Stimulated activated CD4-positive, alpha-beta T cell treated with anti-CD3 and anti-CD28 coated beads, TNF-alpha, amount 100 ng/mL, for 1 hour (primary cell): ENCODE results near the gene TDP1.
A peak's percentile ranks its signal among the peaks of the same experiment; 100 is the strongest.

ENCODE experiments used
- DNase-seq, 3 donors: peaks; one replicate each; pipeline ENCODE4 v3.0.0-alpha.2; 2020; ENCODE audit warnings: low read depth in 3 of 3, low spot score in 1 of 3

TDP1 gene

DNA sequence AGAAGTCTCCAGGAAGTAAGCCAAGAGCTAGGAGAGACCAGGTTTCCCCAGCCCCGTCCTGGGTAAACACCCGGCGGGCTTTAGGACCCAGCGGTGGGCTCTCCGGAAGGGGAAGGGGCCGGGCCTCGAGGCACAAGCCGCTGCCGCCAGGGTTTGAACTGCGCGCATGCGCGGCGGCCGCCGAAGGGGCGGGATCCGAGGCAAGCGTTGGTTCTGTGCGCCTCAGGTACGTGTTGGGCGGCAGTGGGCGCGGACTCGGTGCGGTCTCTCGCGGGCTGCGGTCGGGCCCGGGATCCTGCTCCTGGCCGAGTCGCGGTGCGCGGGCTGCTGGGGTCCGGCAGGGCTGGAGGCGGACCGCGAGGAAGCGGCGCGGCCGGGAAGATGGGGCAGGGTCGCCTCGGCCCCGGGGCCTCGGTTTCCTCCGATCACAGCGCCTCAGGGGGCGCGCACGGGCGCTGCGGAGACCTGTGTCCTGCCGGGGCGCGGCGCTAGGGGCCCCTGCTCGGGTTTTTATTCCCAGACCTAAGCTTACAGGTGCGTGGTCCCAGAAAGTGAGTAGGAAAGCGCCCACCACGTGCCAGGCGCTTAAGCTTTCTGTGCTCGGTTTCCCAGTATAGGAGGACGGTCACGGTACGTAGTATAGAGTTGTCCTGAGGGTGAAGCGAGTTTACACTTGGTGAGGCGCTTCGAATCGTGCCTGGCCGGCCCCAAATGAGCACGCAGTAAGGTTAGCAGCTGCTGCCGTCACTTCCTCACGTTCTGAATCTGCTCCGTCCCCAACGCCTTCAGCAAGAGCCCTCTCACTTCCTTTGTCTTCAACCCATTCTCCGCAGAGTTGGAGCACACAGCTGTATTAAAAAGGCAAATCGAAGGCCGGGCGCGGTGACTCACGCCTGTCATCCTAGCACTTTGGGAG is at the start of gene TDP1:
Gene TDP1 (plus strand): TSS at position 183 of the 916 bp plus-strand sequence. CDS start 7,188 bp downstream, outside the sequence.
- peak; percentile 94 to 95 (median 94) for DNase-seq

DNA sequence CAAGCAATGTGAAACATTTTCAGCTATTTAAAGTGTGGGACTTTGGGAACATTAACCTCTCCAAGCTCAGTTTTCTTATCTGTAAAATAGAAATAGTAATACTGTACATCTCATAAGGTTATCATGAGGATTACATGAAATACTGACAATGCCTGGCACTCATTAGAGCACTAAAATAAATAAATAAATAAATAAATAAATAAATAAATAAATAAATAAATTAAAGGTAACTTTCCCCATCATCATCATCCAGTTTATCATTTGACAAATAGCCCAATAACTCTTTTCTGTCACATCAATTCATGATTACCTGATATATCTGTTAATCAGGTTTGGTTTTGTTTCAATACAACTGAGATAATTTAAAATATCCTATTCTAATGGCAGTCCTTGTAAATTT is 49.7 kb upstream of the TDP1 start:
- DNase-seq: no peak

DNA sequence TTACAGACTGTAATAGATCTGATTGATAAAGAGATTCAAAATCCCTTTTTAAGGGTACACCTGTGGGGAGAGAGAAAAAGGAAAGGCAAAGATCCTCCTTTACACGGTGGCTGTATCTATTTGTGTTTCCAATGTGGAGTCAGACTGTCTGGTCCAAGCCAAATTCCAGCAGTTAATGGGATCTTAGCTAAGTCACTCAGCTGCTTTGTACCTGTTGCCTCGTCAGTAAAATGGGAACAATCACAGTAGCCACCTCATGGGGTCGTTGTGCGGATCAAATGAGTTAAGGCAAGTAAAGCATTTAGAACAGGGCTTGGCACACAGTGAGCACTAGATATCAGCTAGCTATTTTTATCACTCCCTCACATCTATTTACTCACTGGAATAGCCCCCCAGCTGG is 48.1 kb upstream of the TDP1 start:
- no peak for DNase-seq

- DNase-seq: no peak
Observed at GRCh38 chr14:89908712-89909450, 46.8 kb upstream of the TDP1 start.

DNA sequence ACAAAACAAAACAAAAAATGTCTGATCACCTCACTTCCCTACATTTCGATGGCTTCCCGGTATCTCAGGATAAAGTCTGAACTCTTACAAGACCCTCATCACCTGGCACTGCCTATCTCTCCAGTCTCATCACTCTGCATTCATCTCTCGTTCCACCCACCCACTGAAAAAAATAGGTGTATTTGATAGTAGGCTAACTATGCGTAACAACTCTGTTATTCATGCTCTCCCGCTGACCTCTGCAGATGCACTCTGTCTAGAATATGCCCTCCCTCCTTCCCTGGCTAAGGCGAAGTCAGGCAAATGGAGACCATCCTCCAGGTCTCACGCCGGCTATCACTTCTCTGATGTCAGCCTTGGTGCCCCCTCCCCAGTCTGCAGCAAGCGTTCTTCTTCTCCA is 46.1 kb upstream of the TDP1 start:
- DNase-seq: no peak

- no peak for DNase-seq
Observed at GRCh38 chr14:89910691-89911009, 45.1 kb upstream of the TDP1 start.

GRCh38 chr14:89911010-89911919 is 44.5 kb upstream of the TDP1 start:
- no peak for DNase-seq

DNA sequence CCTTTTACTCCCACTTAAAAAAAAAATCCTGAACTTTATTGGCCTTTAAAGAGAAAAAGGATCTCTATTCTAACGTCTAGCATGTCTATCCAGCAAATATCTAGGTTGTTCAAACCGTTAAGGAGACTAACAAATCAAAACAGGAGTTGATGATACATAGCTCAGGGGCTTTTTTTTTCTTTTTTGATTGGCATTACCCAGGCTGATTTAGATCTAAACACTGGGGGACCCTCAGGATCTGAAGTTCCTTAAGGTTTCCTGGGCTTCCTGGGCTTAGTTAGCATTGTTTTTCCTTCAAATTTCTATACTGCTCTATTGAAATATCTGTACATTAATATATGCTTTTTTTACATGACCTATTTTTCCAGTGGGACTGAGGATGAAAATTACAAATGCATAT is 43.5 kb upstream of the TDP1 start:
- no peak for DNase-seq

- DNase-seq: no peak
Observed at GRCh38 chr14:89912667-89913211, 43.0 kb upstream of the TDP1 start.

DNA sequence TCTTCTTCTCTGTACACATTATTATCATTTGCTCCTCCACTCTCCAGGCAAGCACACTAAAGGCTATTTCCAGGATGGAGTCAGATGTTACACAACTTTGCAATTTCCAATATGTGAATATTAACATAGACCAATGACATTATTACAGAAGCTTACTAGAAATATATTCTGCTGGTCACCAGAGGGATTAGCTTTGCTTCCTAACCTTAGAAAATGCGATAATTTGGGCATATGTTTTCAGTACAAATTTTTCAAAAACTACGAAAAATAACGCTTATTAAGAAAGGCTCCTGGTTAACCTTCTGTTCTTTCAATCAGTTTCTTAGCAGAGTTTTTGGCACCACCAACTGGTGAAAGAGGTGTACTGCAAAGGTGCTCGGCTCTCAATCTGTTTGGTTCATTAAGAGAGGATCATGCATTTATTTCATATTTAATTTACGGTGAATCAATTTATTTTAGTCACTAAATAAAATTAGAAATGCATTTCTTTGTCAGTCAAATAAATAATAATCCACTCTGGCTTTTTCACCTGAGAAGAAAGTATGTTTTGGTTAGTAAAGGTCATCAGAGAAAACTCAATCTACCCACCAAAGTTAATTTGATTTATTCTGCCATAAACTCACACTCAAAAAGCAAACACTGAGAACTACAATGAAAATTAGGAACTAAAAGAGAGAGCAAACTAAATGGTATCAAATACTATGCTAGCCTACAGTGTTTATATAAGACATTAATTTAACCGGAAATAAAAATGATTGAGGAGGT is 40.4 kb upstream of the TDP1 start:
- peak in 2 of 3 donors; percentile 24 to 40 for DNase-seq

- no peak for DNase-seq
Observed at GRCh38 chr14:89918721-89919120, 37.0 kb upstream of the TDP1 start.

- no peak for DNase-seq
Observed at GRCh38 chr14:89920056-89920455, 35.7 kb upstream of the TDP1 start.

- DNase-seq: no peak
Observed at GRCh38 chr14:89921346-89921745, 34.4 kb upstream of the TDP1 start.

GRCh38 chr14:89922031-89922907 is 33.5 kb upstream of the TDP1 start:
- no peak for DNase-seq

DNA sequence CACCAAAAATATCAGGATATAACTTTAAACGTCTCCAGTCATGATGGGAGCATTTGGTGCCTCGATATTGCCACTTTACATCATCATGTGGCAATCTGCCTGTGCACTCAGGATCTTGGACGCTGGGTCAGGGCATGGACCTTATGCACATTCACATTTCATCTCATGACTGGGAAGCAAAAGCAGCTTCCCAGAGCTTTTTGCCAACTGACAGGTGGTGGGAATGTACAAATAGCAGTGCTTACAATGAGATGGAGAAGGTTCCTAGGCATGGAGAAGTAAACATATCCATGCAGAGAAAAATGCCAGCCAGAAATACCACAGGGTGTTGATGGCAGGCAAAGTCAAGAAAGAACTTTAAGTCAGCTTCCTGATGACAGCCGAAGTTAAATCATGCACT is 31.5 kb upstream of the TDP1 start:
- no peak for DNase-seq

- no peak for DNase-seq
Observed at GRCh38 chr14:89926694-89927093, 29.0 kb upstream of the TDP1 start.

DNA sequence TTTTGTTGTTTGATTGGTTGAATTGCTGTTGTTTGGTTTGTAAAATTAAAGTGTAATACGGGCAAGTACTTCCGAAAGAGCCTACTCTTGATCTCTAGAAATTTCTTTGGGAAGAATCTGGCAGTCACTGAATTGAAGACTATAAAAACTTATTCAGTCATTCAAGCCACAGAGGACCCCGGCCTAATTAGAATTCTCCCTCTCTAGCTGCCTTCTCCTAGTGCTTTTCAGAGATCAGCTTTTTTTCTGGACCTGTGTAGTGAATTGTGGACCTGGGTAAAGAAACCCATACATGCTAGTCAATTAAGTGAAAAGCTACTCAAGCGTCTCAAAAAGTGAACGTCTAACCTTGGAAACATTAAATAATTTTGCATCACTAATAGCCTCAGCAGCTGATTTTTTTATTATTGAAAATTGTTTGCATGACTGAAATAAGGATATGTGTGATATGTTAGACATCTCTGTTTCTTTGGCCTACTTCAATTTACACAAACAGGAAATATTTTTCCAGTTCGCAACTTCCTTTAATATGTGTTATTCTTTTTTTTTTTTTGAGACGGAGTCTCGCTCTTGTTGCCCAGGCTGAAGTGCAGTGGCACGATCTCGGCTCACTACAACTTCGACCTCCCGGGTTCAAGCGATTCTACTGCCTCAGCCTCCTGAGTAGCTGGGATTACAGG is 28.4 kb upstream of the TDP1 start:
- DNase-seq: no peak

GRCh38 chr14:89933002-89933401 is 22.7 kb upstream of the TDP1 start:
- no peak for DNase-seq

- DNase-seq: no peak
Observed at GRCh38 chr14:89936654-89937185, 19.0 kb upstream of the TDP1 start.
